Measurements from ENCODE around the gene SEC63.

- TF ChIP-seq CTCF (IDR thresholded peaks at IDR 0.05): no peak
- TF ChIP-seq EP300 (IDR thresholded peaks at IDR 0.05): no peak
- no peak for TF ChIP-seq POLR2A (IDR thresholded peaks at IDR 0.05)
These were observed 44.6 kb upstream of the SEC63 start for GRCh38 chr6:108002365-108003221.

Data from stomach (tissue), 4 donors.